ENCODE results near the gene TMEM145. TPM values are rescaled to one million over a fixed set of nuclear protein-coding genes. Genes with fewer than 3 reads are reported as not detected.
"Not testable (repeated sequence)": the region's sequence is repeated elsewhere in the genome, so short reads cannot be mapped to it uniquely, and the experiment has no call there.

The TMEM145 gene
- total and polyA plus RNA-seq, 7 experiments from 2014 or later: not detected

DNA sequence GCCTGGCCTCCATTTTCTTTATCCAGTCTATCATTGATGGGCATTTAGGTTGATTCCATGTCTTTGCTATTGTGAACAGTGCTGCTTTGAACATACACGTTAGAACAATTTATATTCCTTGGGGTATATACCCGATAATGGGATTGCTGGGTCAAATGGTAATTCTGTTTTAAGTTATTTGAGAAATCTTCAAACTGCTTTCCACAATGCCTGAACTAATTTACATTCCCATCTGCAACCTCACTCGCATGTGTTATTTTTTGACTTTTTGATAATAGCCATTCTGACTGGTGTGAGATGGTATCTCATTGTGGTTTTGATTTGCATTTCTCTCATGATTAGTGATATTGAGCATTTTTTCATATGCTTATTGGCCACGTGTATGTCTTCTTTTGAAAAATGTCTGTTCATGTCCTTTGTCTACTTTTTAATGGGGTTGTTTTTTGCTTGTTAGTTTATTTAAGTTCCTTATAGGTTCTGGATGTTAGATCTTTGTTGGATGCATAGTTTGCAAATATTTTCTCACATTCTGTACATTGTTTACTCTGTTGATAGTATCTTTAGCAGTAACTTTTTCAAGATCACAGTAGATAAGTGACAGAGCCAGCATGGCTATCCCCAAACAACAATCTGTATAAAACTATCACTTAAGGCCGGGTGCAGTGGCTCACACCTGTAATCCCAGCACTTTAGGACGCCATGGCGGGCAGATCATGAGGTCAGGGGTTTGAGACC, 26.2 kb downstream of the TMEM145 start:
- H3K4me1 ChIP-seq (ENCODE audit: control insufficient read depth in 2 of 2, insufficient read depth in 2 of 2, low read length in 2 of 2); H3K36me3 Mint-ChIP-seq; H3K9me3 ChIP-seq (ENCODE audit: control insufficient read depth in 2 of 3, low read length in 3 of 3); H3K4me3 ChIP-seq (ENCODE audit: low read length); ATAC-seq; DNase-seq; H3K27ac ChIP-seq (ENCODE audit: low read depth, low read length); H3K27me3 ChIP-seq (ENCODE audit: control insufficient read depth in 2 of 2, insufficient read depth in 2 of 2, low read length in 2 of 2); H3K4me3 Mint-ChIP-seq; H3K27ac Mint-ChIP-seq; POLR2A ChIA-PET; H3K4me1 Mint-ChIP-seq; H3K9me3 Mint-ChIP-seq; intact Hi-C loops (cut with micrococcal nuclease); H3K27me3 Mint-ChIP-seq: not testable (repeated sequence)
- peaks cover 0 to 10% (median 0%) of the 10 kb centered on the region in 3 experiments for H3K36me3 ChIP-seq (ENCODE audit: control insufficient read depth in 2 of 3, insufficient read depth in 3 of 3, low read length in 3 of 3)
- CTCF ChIA-PET: interaction anchor here (0.5 kb wide), 1 partner anchor 503 kb away, joined by 4 read pairs; no protein-coding TSS in a partner anchor

DNA sequence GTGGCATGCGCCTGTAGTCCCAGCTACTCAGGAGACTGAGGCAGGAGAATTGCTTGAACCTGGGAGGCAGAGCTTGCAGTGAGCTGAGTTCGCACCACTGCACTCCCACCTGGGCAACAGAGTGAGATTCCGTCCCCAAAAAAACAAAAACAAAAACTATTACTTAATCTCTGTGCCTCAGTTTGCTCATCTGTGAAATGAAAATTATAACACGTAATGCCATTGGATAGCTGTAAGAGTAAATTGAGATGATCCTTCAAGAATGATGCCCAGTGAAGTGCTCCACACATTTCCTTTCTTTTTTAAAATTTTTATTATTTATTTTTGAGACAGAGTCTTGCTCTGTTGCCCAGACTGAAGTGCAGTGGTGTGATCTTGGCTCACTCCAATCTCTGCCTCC, 26.8 kb downstream of the TMEM145 start:
- H3K27ac ChIP-seq (ENCODE audit: low read depth, low read length); H3K9me3 Mint-ChIP-seq; H3K9me3 ChIP-seq (ENCODE audit: control insufficient read depth in 2 of 3, low read length in 3 of 3); H3K4me1 ChIP-seq (ENCODE audit: control insufficient read depth in 2 of 2, insufficient read depth in 2 of 2, low read length in 2 of 2); H3K27me3 ChIP-seq (ENCODE audit: control insufficient read depth in 2 of 2, insufficient read depth in 2 of 2, low read length in 2 of 2); DNase-seq; H3K27me3 Mint-ChIP-seq; intact Hi-C loops (cut with micrococcal nuclease); H3K4me3 Mint-ChIP-seq; H3K4me1 Mint-ChIP-seq; H3K4me3 ChIP-seq (ENCODE audit: low read length); H3K27ac Mint-ChIP-seq; ATAC-seq; POLR2A ChIA-PET: not testable (repeated sequence)
- CTCF ChIA-PET: interaction anchor here (0.5 kb wide), 1 partner anchor 503 kb away, joined by 4 read pairs; no protein-coding TSS in a partner anchor
- H3K36me3 ChIP-seq (ENCODE audit: control insufficient read depth in 2 of 3, insufficient read depth in 3 of 3, low read length in 3 of 3): peaks cover 0 to 10% (median 0%) of the 10 kb centered on the region in 3 experiments
- H3K36me3 Mint-ChIP-seq: peaks cover 0 to 12% (median 8%) of the 10 kb centered on the region in 5 donors

DNA sequence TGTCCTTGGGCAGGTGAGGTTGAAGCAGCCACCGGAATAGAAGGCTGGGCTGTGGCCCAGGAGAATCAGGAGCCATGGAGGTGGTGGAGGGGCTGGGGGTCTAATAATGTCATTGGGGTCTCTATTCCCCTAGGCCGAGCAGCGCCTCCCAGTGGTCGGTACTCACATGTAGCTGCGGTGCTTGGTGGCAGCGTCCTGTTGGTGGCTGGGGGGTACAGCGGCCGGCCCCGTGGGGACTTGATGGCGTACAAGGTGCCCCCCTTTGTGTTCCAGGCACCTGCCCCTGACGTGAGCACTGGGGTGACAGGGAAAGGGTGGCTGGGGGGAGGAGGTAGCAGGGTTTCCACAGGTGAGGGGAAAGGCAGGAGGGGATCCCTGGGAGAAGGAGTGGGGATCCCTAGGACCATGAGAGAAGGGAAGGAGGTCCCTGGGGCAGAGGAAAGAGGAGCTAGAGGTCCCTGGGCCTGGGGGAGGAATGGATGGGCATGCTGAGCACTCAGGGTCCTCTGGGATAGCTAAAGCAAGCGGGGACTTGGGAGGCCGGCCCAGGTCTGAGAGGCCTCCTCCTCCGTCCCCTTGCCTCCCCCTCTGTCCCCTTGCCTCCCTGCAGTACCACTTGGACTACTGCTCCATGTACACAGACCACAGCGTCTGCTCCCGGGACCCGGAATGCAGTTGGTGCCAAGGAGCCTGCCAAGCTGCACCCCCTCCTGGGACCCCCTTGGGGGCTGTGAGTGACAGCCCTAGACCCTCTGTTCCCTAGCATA, 30.4 kb downstream of the TMEM145 start:
- Histone ChIP-seq H3K36me3 (ENCODE audit: control insufficient read depth in 2 of 3, insufficient read depth in 3 of 3, low read length in 3 of 3) (peaks cover 0 to 3% (median 0%) of the 10 kb centered on the region in 3 experiments), H3K4me3 (ENCODE audit: low read length) (no peak overlapping the region), H3K9me3 (ENCODE audit: control insufficient read depth in 2 of 3, low read length in 3 of 3) (no peaks in the 10 kb centered on the region), H3K27me3 (ENCODE audit: control insufficient read depth in 2 of 2, insufficient read depth in 2 of 2, low read length in 2 of 2) (no peaks in the 10 kb centered on the region), H3K27ac (ENCODE audit: low read depth, low read length) (no peak overlapping the region), H3K4me1 (ENCODE audit: control insufficient read depth in 2 of 2, insufficient read depth in 2 of 2, low read length in 2 of 2) (no peaks in the 10 kb centered on the region)
- POLR2A ChIA-PET: no interaction called here
- DNase-seq: no peak
- ATAC-seq: no peak
- Mint-ChIP-seq H3K36me3 (peaks cover 0 to 17% (median 5%) of the 10 kb centered on the region in 5 donors), H3K27me3 (no peaks in the 10 kb centered on the region), H3K9me3 (peaks cover 0 to 1% (median 0%) of the 10 kb centered on the region in 11 donors), H3K27ac (no peak overlapping the region), H3K4me1 (peaks cover 0 to 4% (median 0%) of the 10 kb centered on the region in 7 donors), H3K4me3 (no peak overlapping the region)
- CTCF ChIA-PET: no interaction called here
- intact Hi-C loops (cut with micrococcal nuclease): no loop called here

DNA sequence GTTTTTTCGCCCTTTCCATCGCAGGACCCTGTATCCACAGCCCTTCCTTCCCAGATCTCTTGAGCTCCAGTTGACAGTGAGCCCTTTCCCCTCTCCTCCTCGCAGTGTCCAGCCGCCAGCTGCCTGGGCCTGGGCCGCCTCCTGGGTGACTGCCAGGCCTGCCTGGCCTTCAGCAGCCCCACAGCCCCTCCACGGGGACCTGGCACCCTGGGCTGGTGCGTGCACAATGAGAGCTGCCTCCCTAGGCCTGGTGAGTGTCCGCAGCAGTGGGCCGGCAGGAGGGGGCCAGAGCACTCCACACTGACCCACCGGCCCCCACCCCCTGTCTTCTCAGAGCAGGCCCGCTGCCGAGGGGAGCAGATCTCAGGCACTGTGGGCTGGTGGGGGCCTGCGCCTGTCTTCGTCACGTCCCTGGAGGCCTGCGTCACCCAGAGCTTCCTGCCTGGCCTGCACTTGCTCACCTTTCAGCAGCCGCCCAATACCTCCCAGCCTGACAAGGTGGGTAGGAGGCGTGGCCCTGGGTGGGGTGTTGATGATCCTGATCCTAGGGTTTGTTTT, 31.3 kb downstream of the TMEM145 start:
- DNase-seq: no peak
- intact Hi-C loops (cut with micrococcal nuclease): no loop called here
- Histone ChIP-seq H3K36me3 (ENCODE audit: control insufficient read depth in 2 of 3, insufficient read depth in 3 of 3, low read length in 3 of 3) (peaks cover 0 to 3% (median 0%) of the 10 kb centered on the region in 3 experiments), H3K27ac (ENCODE audit: low read depth, low read length) (no peak overlapping the region), H3K4me1 (ENCODE audit: control insufficient read depth in 2 of 2, insufficient read depth in 2 of 2, low read length in 2 of 2) (no peaks in the 10 kb centered on the region), H3K4me3 (ENCODE audit: low read length) (no peak overlapping the region), H3K27me3 (ENCODE audit: control insufficient read depth in 2 of 2, insufficient read depth in 2 of 2, low read length in 2 of 2) (no peaks in the 10 kb centered on the region), H3K9me3 (ENCODE audit: control insufficient read depth in 2 of 3, low read length in 3 of 3) (no peaks in the 10 kb centered on the region)
- ChIA-PET CTCF (no interaction called here), POLR2A (no interaction called here)
- H3K4me3 Mint-ChIP-seq: no peak overlapping the region
- H3K27me3 Mint-ChIP-seq: no peaks in the 10 kb centered on the region
- H3K27ac Mint-ChIP-seq: no peak overlapping the region
- ATAC-seq: no peak
- H3K4me1 Mint-ChIP-seq: peaks cover 0 to 4% (median 0%) of the 10 kb centered on the region in 7 donors
- peaks cover 0 to 1% (median 0%) of the 10 kb centered on the region in 11 donors for H3K9me3 Mint-ChIP-seq
- H3K36me3 Mint-ChIP-seq: peaks cover 0 to 16% (median 4%) of the 10 kb centered on the region in 5 donors

DNA sequence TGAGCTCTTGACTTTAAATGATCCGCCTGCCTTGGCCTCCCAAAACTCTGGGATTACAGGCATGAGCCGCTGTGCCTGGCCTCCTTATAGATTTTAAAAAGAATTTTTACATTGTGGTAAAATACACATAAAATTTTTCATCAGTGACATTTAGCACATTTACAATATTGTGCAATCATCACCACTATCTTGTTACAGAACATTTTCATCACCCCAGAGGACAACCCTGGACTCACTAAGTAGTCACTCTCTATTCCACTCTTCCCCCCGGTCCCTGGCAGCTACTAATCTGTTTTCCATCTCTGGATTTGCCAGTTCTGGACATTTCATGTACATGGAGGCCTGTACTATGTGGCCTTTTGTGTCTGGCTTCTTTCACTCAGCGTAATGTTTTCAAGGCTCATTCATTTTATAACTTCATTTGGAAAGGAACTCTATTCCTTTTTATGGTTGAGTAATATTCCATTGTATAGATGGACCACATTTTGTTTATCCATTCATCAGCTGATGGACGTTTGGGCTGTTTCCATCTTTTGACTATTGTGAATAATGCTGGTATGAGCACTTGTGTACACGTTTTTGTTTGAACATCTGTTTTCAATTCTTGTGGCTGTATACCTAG, 32.2 kb downstream of the TMEM145 start:
- peaks cover 0 to 6% (median 0%) of the 10 kb centered on the region in 7 donors for H3K4me1 Mint-ChIP-seq
- intact Hi-C loops (cut with micrococcal nuclease): no loop called here
- peaks cover 0 to 19% (median 4%) of the 10 kb centered on the region in 5 donors for H3K36me3 Mint-ChIP-seq
- POLR2A ChIA-PET: no interaction called here
- no peak overlapping the region for H3K27ac Mint-ChIP-seq
- H3K4me3 Mint-ChIP-seq: no peak overlapping the region
- DNase-seq (no peak), ATAC-seq (no peak)
- H3K27me3 Mint-ChIP-seq: no peaks in the 10 kb centered on the region
- no peaks in the 10 kb centered on the region for H3K9me3 ChIP-seq (ENCODE audit: control insufficient read depth in 2 of 3, low read length in 3 of 3)
- no peak overlapping the region for H3K27ac ChIP-seq (ENCODE audit: low read depth, low read length)
- H3K27me3 ChIP-seq (ENCODE audit: control insufficient read depth in 2 of 2, insufficient read depth in 2 of 2, low read length in 2 of 2): no peaks in the 10 kb centered on the region
- H3K4me1 ChIP-seq (ENCODE audit: control insufficient read depth in 2 of 2, insufficient read depth in 2 of 2, low read length in 2 of 2): no peaks in the 10 kb centered on the region
- H3K4me3 ChIP-seq (ENCODE audit: low read length): no peak overlapping the region
- H3K9me3 Mint-ChIP-seq: peaks cover 0 to 1% (median 0%) of the 10 kb centered on the region in 11 donors
- CTCF ChIA-PET: no interaction called here
- H3K36me3 ChIP-seq (ENCODE audit: control insufficient read depth in 2 of 3, insufficient read depth in 3 of 3, low read length in 3 of 3): peaks cover 0 to 3% (median 0%) of the 10 kb centered on the region in 3 experiments

DNA sequence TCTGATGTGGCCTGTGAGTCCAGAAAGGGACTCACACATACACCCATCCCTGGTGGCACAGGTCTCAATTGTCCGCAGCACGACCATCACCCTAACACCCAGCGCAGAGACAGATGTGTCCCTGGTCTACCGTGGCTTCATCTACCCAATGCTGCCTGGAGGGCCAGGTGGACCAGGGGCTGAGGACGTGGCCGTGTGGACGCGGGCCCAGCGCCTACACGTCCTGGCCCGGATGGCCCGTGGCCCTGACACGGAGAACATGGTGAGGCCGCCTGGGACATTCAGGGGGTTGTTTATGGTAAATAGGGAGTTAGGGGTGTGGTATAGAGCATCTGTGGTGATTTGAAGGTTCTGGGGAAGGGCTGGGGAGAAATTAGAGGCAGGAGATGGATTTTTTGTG, 35.1 kb downstream of the TMEM145 start:
- POLR2A ChIA-PET: no interaction called here
- Mint-ChIP-seq H3K9me3 (peaks cover 0 to 1% (median 0%) of the 10 kb centered on the region in 11 donors), H3K4me1 (peaks cover 0 to 9% (median 0%) of the 10 kb centered on the region in 7 donors), H3K36me3 (peaks cover 0 to 21% (median 9%) of the 10 kb centered on the region in 5 donors), H3K27ac (no peak overlapping the region), H3K27me3 (no peaks in the 10 kb centered on the region), H3K4me3 (no peak overlapping the region)
- H3K36me3 ChIP-seq (ENCODE audit: control insufficient read depth in 2 of 3, insufficient read depth in 3 of 3, low read length in 3 of 3): no peaks in the 10 kb centered on the region
- intact Hi-C loops (cut with micrococcal nuclease): no loop called here
- H3K4me1 ChIP-seq (ENCODE audit: control insufficient read depth in 2 of 2, insufficient read depth in 2 of 2, low read length in 2 of 2): no peaks in the 10 kb centered on the region
- H3K27ac ChIP-seq (ENCODE audit: low read depth, low read length): no peak overlapping the region
- no peaks in the 10 kb centered on the region for H3K27me3 ChIP-seq (ENCODE audit: control insufficient read depth in 2 of 2, insufficient read depth in 2 of 2, low read length in 2 of 2)
- H3K9me3 ChIP-seq (ENCODE audit: control insufficient read depth in 2 of 3, low read length in 3 of 3): no peaks in the 10 kb centered on the region
- no peak overlapping the region for H3K4me3 ChIP-seq (ENCODE audit: low read length)
- DNase-seq (no peak), ATAC-seq (no peak)
- CTCF ChIA-PET: no interaction called here
